SH-SY5Y (cell line): ENCODE measurements around the gene MRPL23.

Source experiments
- GATA2 ChIP-seq: IDR thresholded peaks from 2 replicates; pipeline ENCODE4 v1.6.1; 2011; ENCODE audit warnings: mild to moderate bottlenecking, low read depth, low read length
- GATA3 ChIP-seq: IDR thresholded peaks from 2 replicates; pipeline ENCODE4 v1.6.1; 2011; ENCODE audit warnings: low read depth, mild to moderate bottlenecking, low read length, moderate library complexity

The MRPL23 gene

GRCh38 chr11:1969776-1970175 lies 22.6 kb downstream of the MRPL23 start:
- TF ChIP-seq GATA3 (no peak), GATA2 (no peak)

GRCh38 chr11:1970956-1971355 lies 23.8 kb downstream of the MRPL23 start:
- TF ChIP-seq GATA2 (no peak), GATA3 (no peak)

- TF ChIP-seq GATA2 (no peak), GATA3 (no peak)
These were observed 28.1 kb downstream of the MRPL23 start for GRCh38 chr11:1975185-1975584.

- TF ChIP-seq GATA3 = no peak
- no peak; the same call in 1 of the 2 replicates for TF ChIP-seq GATA2
These were observed 31.8 kb downstream of the MRPL23 start for GRCh38 chr11:1978720-1979473.

GRCh38 chr11:1979607-1980006 lies 32.5 kb downstream of the MRPL23 start:
- TF ChIP-seq GATA3 = no peak
- no peak for TF ChIP-seq GATA2

- TF ChIP-seq GATA2 = no peak
- no peak for TF ChIP-seq GATA3
These were observed 35.9 kb downstream of the MRPL23 start for GRCh38 chr11:1982873-1983600.

GRCh38 chr11:1983601-1983961 lies 36.4 kb downstream of the MRPL23 start:
- TF ChIP-seq GATA3 (no peak), GATA2 (no peak)

GRCh38 chr11:1987024-1987423 lies 39.9 kb downstream of the MRPL23 start:
- no peak for TF ChIP-seq GATA2
- TF ChIP-seq GATA3 = no peak

- TF ChIP-seq GATA3 = no peak
- no peak for TF ChIP-seq GATA2
These were observed 41.0 kb downstream of the MRPL23 start for GRCh38 chr11:1988174-1988573.

- no peak for TF ChIP-seq GATA3
- TF ChIP-seq GATA2 = no peak
These were observed 41.7 kb downstream of the MRPL23 start for GRCh38 chr11:1988667-1989317.

GRCh38 chr11:1989953-1990352 lies 42.8 kb downstream of the MRPL23 start:
- TF ChIP-seq GATA2 (no peak), GATA3 (no peak)

GRCh38 chr11:1990872-1991578 lies 43.9 kb downstream of the MRPL23 start:
- TF ChIP-seq GATA2 (no peak), GATA3 (no peak)

GRCh38 chr11:1992111-1992510 lies 45.0 kb downstream of the MRPL23 start:
- TF ChIP-seq GATA2 = no peak
- no peak for TF ChIP-seq GATA3

GRCh38 chr11:1994121-1994520 lies 47.0 kb downstream of the MRPL23 start:
- TF ChIP-seq GATA3 = no peak
- TF ChIP-seq GATA2 = no peak

- TF ChIP-seq GATA3 (no peak), GATA2 (no peak)
These were observed 50.6 kb downstream of the MRPL23 start, which contains the start of gene H19 for GRCh38 chr11:1997755-1998154. H19 (minus strand) TSS chr11:1997842.

- TF ChIP-seq GATA2 (no peak), GATA3 (no peak)
These were observed 51.2 kb downstream of the MRPL23 start for GRCh38 chr11:1998290-1998689.
